Tibial artery (tissue), 4 donors: Measurements from ENCODE around the gene RAB25.

Source experiments
- DNase-seq, 2 donors: peaks; one replicate each; pipeline ENCODE4 v3.0.0-alpha.2; 2019
- H3K27ac ChIP-seq, 2 donors: fragments of 200-600 bp; sonication (generic) in 1 of 2; 1 replicate in 1 of 2; 2 replicates in 1 of 2; pipeline ENCODE4 v1.5.1; 2018 to 2019; ENCODE audit warnings: mild to moderate bottlenecking in 1 of 2
- H3K27me3 ChIP-seq, 2 donors: fragments of 200-600 bp; sonication (generic) in 1 of 2; one replicate each; pipeline versions ENCODE4 v1.5.1 to v1.6.0; 2016 to 2019
- H3K36me3 ChIP-seq, 3 donors: fragments of 200-600 bp; sonication (generic) in 2 of 3; one replicate each; pipeline ENCODE4 v1.5.1; 2016 to 2019; ENCODE audit warnings: mild to moderate bottlenecking in 2 of 3
- H3K4me1 ChIP-seq, 4 donors: fragments of 200-600 bp; sonication (generic) in 2 of 4; 1 replicate in 3 of 4; 2 replicates in 1 of 4; pipeline ENCODE4 v1.5.1; 2016 to 2019
- H3K4me3 ChIP-seq, 2 donors: fragments of 200-600 bp; sonication (generic) in 1 of 2; 1 replicate in 1 of 2; 2 replicates in 1 of 2; pipeline ENCODE4 v1.5.1; 2018 to 2019; ENCODE audit warnings: mild to moderate bottlenecking in 2 of 2
- H3K9me3 ChIP-seq, 3 donors: fragments of 200-600 bp; sonication (generic) in 1 of 3; one replicate each; pipeline ENCODE4 v1.5.1; 2016 to 2019
- intact Hi-C: fragments of 100-400 bp; cut with DNase I; formaldehyde crosslinking; loops from one replicate; pipeline ENCODE4 v1.15.0; 2023; ENCODE audit warnings: low total_unique reads
- TF ChIP-seq, protein P1 (sequence below), 2 experiments: fragments of 200-600 bp in 1 of 2; fragments of 450-650 bp in 1 of 2; IDR thresholded peaks; one replicate each; pipeline ENCODE4 v1.5.1; 2017 to 2019; ENCODE audit warnings: antibody characterized with exemption in 2 of 2, mild to moderate bottlenecking in 1 of 2, moderate library complexity in 1 of 2

Gene RAB25

DNA sequence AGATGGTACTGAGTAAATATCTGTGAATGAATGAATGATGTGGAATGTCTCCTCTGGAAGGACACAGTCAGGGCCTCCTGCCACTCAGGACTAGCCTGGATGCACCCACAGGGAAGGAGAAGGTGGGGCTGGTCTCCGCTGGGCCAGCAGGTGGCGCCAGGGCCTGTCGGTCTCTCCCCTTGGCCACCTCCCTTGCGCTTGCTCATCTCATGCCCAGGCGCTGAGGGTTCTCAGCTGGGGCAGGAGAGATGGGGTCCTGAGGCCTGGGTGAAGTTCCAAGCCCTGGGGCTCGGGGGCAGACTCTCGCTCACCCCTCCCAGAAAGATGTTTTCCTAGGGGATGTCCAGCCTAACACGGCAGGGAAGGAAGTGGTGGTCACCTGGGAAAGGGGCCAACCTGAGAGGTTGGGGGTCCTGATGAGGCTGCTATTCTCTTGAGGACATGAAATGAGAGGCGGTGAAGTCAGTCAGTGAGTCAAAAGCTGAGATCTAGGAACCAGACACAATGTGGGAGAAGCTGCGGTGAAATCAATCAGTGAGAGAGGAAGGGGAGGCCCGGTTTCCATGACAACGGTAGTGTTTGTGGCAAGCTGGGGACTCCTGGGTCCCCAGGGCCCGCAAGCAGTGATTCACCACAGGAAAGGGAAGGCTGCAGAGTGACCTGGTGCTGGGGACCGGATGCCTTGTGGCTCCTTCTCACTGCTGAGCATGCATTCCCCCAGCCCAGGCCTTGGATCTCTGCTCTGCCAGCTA lies 35.9 kb downstream of the RAB25 start:
- Histone ChIP-seq H3K4me3 (no peak overlapping the region), H3K9me3 (no peaks in the 10 kb centered on the region), H3K36me3 (no peaks in the 10 kb centered on the region), H3K4me1 (peaks cover 5 to 34% (median 21%) of the 10 kb centered on the region in 4 donors), H3K27me3 (no peaks in the 10 kb centered on the region), H3K27ac (peak overlapping the region; percentile 81 to 86)
- DNase-seq, result peak; percentile 91 to 96
- TF ChIP-seq, protein P1, sequence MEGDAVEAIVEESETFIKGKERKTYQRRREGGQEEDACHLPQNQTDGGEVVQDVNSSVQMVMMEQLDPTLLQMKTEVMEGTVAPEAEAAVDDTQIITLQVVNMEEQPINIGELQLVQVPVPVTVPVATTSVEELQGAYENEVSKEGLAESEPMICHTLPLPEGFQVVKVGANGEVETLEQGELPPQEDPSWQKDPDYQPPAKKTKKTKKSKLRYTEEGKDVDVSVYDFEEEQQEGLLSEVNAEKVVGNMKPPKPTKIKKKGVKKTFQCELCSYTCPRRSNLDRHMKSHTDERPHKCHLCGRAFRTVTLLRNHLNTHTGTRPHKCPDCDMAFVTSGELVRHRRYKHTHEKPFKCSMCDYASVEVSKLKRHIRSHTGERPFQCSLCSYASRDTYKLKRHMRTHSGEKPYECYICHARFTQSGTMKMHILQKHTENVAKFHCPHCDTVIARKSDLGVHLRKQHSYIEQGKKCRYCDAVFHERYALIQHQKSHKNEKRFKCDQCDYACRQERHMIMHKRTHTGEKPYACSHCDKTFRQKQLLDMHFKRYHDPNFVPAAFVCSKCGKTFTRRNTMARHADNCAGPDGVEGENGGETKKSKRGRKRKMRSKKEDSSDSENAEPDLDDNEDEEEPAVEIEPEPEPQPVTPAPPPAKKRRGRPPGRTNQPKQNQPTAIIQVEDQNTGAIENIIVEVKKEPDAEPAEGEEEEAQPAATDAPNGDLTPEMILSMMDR (IDR thresholded peaks at IDR 0.05), result peak; percentile 94 to 99
- intact Hi-C loops, result loop anchor here (2.0 kb wide), 1 partner anchor 34 kb away; no protein-coding TSS in a partner anchor

DNA sequence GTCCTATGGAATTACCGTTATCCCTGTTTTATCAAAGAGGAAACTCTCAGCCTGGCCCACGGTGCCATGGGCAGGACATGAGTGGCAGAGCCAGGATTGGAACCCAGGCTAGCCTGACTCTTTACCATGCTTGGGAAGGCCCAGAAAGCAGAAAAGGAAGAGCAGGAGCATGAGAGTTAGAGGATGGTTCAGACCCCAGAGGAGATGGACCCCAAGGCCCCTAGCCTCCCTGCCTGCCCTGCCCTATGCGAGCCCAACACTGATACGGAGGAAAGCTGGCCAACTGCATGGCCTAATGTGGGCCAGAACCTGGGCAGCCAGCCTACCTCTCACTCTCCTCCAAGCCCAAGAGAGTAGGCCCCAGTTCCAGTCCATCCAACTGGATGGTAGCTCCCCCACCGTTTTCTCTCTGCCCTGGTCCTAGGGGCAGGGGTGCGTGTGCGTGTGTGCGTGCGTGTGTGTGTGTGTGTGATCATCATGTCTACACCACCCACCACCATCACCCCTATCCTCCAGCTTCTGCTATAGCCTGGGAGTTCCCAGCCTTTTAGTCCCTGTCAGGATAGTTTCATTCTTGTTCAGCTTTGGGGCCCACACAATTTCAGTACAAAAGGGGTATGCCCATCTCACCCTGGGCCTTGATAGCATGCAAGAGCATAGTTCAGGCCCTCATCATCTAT lies 36.7 kb downstream of the RAB25 start:
- TF ChIP-seq, protein P1 (IDR thresholded peaks at IDR 0.05), result no peak
- peak overlapping the region; percentile 81 to 86 for H3K27ac ChIP-seq
- H3K4me1 ChIP-seq, result peaks cover 5 to 43% (median 29%) of the 10 kb centered on the region in 4 donors
- no peaks in the 10 kb centered on the region for H3K9me3 ChIP-seq
- H3K4me3 ChIP-seq, result no peak overlapping the region
- no peaks in the 10 kb centered on the region for H3K36me3 ChIP-seq
- H3K27me3 ChIP-seq, result no peaks in the 10 kb centered on the region
- no peak for DNase-seq
- intact Hi-C loops, result loop anchor here (2.0 kb wide), 1 partner anchor 33 kb away; no protein-coding TSS in a partner anchor

DNA sequence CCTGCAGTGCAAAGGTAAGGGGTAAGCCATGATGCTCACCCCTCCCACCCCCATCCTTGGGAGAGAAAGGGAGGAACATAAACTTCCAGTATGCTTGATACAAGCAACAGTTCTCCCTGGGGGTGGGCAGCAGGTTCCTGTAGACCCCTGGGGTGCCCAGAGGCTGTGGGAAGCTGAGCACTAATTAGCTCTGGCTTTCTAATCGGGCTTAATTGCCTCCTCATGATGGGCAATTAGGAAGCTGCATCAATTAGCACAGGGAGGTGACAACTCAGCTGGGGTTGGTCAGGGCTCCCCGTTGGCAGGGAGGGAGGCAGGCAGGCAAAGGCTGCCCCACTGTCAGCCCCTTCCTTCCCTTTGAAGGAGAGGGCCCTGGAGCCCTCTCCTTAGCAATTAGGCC lies 37.8 kb downstream of the RAB25 start:
- no peaks in the 10 kb centered on the region for H3K27me3 ChIP-seq
- intact Hi-C loops, result no loop called here
- H3K9me3 ChIP-seq, result no peaks in the 10 kb centered on the region
- TF ChIP-seq, protein P1 (IDR thresholded peaks at IDR 0.05), result no peak
- no peak overlapping the region for H3K4me3 ChIP-seq
- DNase-seq, result no peak
- H3K36me3 ChIP-seq, result no peaks in the 10 kb centered on the region
- H3K4me1 ChIP-seq, result peaks cover 5 to 54% (median 41%) of the 10 kb centered on the region in 4 donors
- peak overlapping the region in 1 of 2 donors; percentile 86 for H3K27ac ChIP-seq

DNA sequence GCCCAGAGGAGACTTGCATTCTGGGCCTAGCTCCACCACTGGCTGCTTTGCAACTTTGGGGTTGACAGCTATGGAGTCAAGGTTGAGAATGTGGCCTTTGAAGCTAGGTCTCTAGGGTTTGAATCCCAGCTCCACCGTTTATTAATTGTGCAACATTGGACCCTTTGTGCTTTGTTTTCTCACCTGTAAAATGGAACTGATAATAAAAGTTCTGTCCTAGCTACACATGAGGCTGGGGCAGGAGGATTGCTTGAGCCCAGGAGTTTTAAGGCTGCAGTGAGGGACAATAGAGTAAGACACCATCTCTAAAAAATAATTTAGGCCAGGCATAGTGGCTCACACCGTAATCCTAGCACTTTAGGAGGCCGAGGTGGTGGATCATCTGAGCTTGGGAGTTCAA lies 38.3 kb downstream of the RAB25 start:
- intact Hi-C loops, result no loop called here
- no peak for DNase-seq
- H3K27ac ChIP-seq, result peak overlapping the region in 1 of 2 donors; percentile 86

DNA sequence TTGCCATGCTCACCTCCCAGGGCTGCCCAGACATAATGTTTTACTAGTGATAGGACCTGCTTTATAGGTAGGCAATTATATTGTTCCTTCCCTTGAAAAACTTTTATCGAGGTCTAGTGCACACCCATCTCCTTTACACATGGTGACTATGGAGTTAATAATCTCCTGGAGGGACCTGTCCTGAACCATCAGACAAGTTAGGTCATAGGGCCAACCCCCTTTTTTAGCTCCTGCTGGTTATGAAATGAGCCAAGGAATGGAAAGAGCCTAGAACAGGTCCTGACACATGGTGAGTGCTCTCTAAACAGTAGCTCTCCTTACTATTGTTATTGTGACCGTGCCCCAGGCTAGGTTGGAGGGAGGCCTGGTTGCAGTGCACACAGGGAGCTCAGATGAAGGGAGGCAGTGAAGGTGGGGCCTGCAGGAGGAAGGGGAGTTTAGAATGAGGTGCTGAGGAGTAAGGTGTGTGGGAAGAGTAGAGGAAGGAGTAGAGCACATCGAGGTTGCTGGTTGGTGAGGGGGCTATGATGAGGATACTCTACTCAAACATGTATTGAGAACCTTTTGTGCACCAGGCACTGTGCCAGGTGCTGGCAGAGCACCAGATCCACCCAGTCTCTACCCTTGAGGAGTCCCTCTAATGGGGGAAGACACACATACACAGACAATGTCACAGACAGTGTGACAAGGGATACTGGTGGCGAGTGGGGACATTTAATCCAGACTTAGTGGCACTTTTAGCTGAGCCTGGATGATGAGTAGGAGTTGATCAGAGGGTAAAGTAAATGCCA lies 39.4 kb downstream of the RAB25 start:
- no peak overlapping the region for H3K4me3 ChIP-seq
- no peaks in the 10 kb centered on the region for H3K36me3 ChIP-seq
- TF ChIP-seq, protein P1 (IDR thresholded peaks at IDR 0.05), result no peak
- no peaks in the 10 kb centered on the region for H3K27me3 ChIP-seq
- no peaks in the 10 kb centered on the region for H3K9me3 ChIP-seq
- H3K4me1 ChIP-seq, result peaks cover 7 to 70% (median 57%) of the 10 kb centered on the region in 4 donors
- H3K27ac ChIP-seq, result peak overlapping the region; percentile 94 to 97
- intact Hi-C loops, result no loop called here
- no peak for DNase-seq

More for the DNA sequence above, 38.3 kb downstream of the RAB25 start:
- Histone ChIP-seq H3K27me3 (no peaks in the 10 kb centered on the region), H3K9me3 (no peaks in the 10 kb centered on the region), H3K36me3 (no peaks in the 10 kb centered on the region), H3K4me3 (no peak overlapping the region), H3K4me1 (peaks cover 5 to 59% (median 46%) of the 10 kb centered on the region in 4 donors)
- TF ChIP-seq, protein P1 (IDR thresholded peaks at IDR 0.05), result no peak
